HG03039 (cell line): ENCODE data around the gene TRIM3.

Experiments
- ATAC-seq: cut with Tn5 transposase; IDR thresholded peaks from one replicate; pipeline ENCODE4 v1.9.1; 2021; ENCODE audit warnings: mild to moderate bottlenecking, moderate library complexity; ENCODE audit not compliant: unreplicated experiment

The TRIM3 gene

GRCh38 chr11:6404342-6405051 is 69.2 kb downstream of the TRIM3 start:
- no peak for ATAC-seq

- no peak for ATAC-seq
Measured at GRCh38 chr11:6403539-6403938, 70.2 kb downstream of the TRIM3 start.

DNA sequence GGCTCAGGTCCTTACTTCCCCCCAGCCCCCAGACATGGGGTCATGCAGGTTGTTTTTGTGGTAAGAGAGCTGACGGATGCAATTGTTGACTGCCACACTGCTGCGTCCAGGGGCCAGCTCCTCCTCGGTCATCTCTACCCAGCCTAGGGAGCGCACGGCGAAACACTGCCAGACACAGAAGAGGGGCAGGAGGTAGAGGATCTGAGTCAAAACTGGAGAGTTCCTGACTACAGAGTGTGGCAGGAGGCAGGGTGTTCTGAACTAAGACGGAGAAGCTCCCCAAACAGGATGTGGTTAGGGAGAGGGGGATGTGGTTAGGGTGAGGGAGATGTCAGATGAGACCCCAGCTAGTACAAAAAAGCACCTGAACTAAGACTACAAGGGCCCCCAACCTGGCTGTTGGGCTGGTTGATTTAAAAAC is 71.2 kb downstream of the TRIM3 start:
- ATAC-seq: peak; percentile 91

- peak; percentile 37 for ATAC-seq
Measured at GRCh38 chr11:6402061-6402470, 71.7 kb downstream of the TRIM3 start.

GRCh38 chr11:6401464-6401863 is 72.3 kb downstream of the TRIM3 start:
- ATAC-seq: no peak

GRCh38 chr11:6400431-6401345 is 73.1 kb downstream of the TRIM3 start:
- no peak for ATAC-seq
